GM19468 (cell line): ENCODE measurements around the gene DNAH10.

ENCODE experiments used
- ATAC-seq: cut with Tn5 transposase; IDR thresholded peaks from one replicate; pipeline ENCODE4 v1.9.1; 2021; ENCODE audit warnings: mild to moderate bottlenecking, moderate library complexity, moderate number of reproducible peaks; ENCODE audit not compliant: unreplicated experiment; ENCODE audit errors: extremely low read depth

Gene DNAH10

GRCh38 chr12:123836292-123836691 is 74.2 kb downstream of the DNAH10 start:
- no peak for ATAC-seq

GRCh38 chr12:123839826-123840225 is 77.7 kb downstream of the DNAH10 start:
- no peak for ATAC-seq

- ATAC-seq, result no peak
Measured at GRCh38 chr12:123840765-123841425, 78.8 kb downstream of the DNAH10 start.

- ATAC-seq, result no peak
Measured at GRCh38 chr12:123843912-123844748, 82.0 kb downstream of the DNAH10 start.

GRCh38 chr12:123845881-123846280 is 83.8 kb downstream of the DNAH10 start:
- no peak for ATAC-seq

GRCh38 chr12:123846340-123846739 is 84.2 kb downstream of the DNAH10 start:
- no peak for ATAC-seq

- ATAC-seq, result no peak
Measured at GRCh38 chr12:123847019-123847418, 84.9 kb downstream of the DNAH10 start.

GRCh38 chr12:123847876-123848275 is 85.8 kb downstream of the DNAH10 start:
- no peak for ATAC-seq

GRCh38 chr12:123849517-123849916 is 87.4 kb downstream of the DNAH10 start:
- no peak for ATAC-seq

- no peak for ATAC-seq
Measured at GRCh38 chr12:123850246-123851134, 88.4 kb downstream of the DNAH10 start.

- no peak for ATAC-seq
Measured at GRCh38 chr12:123853396-123854070, 91.4 kb downstream of the DNAH10 start.

- no peak for ATAC-seq
Measured at GRCh38 chr12:123854232-123854631, 92.1 kb downstream of the DNAH10 start.

GRCh38 chr12:123854918-123855317 is 92.8 kb downstream of the DNAH10 start:
- ATAC-seq, result no peak

GRCh38 chr12:123856681-123857080 is 94.6 kb downstream of the DNAH10 start:
- ATAC-seq, result no peak

GRCh38 chr12:123858176-123858575 is 96.1 kb downstream of the DNAH10 start:
- no peak for ATAC-seq

GRCh38 chr12:123859035-123859434 is 96.9 kb downstream of the DNAH10 start:
- ATAC-seq, result no peak

- ATAC-seq, result no peak
Measured at GRCh38 chr12:123860377-123860776, 98.3 kb downstream of the DNAH10 start.

GRCh38 chr12:123861392-123861791 is 99.3 kb downstream of the DNAH10 start:
- ATAC-seq, result no peak

GRCh38 chr12:123867141-123867540 is 105.0 kb downstream of the DNAH10 start:
- ATAC-seq, result no peak

- no peak for ATAC-seq
Measured at GRCh38 chr12:123868791-123869190, 106.7 kb downstream of the DNAH10 start.
